Left kidney (tissue), 2 donors: ENCODE data around the gene CYP4F2. TPM values are rescaled to one million over a fixed set of nuclear protein-coding genes. Genes with fewer than 3 reads are reported as not detected.
"Not testable (repeated sequence)": the region's sequence is repeated elsewhere in the genome, so short reads cannot be mapped to it uniquely, and the experiment has no call there.

Experiments
- DNase-seq: peaks from one replicate; pipeline ENCODE4 v3.0.0-alpha.2; 2013
- polyA plus RNA-seq: library from polyadenylated mRNA; unstranded; fragments of 120-200 nt; gene quantifications from one replicate; pipeline ENCODE4 v1.2.1, GENCODE V29; 2013; ENCODE audit not compliant: insufficient read length

CYP4F2 gene
- polyA plus RNA-seq, 1 donor, result 0.13 TPM

- no peak for DNase-seq
Observed at GRCh38 chr19:15850385-15850784, 47.5 kb downstream of the CYP4F2 start.

- no peak for DNase-seq
Observed at GRCh38 chr19:15846923-15847322, 51.0 kb downstream of the CYP4F2 start.

GRCh38 chr19:15843894-15844222 lies 54.0 kb downstream of the CYP4F2 start:
- DNase-seq, result not testable (repeated sequence)

DNA sequence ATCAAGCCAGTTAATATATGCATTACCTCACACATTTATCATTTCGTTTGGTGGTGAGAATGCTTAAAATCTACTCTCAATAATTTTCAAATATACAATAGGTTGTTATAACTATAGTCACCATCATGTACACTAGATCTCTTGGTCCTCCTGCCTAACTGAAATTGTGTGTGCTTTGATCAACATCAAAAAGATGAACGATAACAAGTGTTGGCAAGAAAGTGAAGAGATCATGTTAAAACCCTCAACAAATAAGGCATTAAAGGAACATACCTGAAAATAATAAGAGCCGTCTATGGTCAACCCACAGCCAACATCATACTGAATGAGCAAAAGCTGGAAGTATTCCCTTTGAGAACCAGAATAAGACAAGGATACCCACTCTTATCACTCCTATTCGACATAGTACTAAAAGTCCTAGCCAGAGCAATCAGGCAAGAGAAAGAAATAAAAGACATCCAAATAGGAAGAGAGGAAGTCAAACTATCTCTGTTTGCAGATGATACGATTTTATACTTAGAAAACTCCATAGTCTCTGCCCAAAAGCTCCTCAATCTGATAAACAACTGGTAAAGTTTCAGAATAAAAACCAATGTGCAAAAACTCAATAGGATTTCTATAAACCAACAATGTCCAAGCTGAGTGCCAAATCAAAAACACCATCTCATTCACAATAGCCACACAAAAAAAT lies 54.5 kb downstream of the CYP4F2 start:
- DNase-seq, result no peak

- no peak for DNase-seq
Observed at GRCh38 chr19:15841875-15842569, 55.9 kb downstream of the CYP4F2 start.

DNA sequence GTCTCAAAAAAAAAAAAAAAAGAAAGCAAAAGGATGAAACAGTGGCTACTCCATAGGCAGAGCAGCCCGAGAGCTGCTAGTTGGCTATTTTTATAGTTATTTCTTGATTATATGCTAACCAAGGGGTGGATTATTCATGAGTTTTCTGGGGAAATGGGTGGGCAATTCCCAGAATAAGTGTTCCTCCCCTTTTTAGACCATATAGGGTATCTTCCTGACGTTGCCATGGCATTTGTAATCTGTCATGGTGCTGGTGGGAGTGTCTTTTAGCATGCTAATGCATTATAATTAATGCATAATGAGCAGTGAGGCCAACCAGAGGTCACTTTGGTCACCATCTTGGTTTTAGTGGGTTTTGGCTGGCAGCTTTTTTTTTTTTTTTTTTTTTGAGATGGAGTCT lies 57.0 kb downstream of the CYP4F2 start:
- DNase-seq, result no peak

DNA sequence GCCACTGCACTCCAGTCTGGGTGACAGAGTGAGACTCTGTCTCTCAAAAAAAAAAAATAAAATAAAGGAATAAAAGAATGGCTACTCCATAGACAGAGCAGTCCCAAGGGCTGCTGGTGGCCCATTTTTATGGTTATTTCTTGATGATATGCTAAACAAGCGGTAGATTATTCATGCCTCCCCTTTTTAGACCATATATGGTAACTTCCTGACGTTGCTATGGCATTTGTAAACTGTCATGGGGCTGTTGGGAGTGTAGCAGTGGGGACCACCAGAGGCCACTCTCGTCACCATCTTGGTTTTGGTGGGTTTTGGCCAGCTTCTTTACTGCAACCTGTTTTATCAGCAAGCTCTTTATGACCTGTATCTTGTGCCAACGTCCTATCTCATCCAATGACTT lies 58.0 kb downstream of the CYP4F2 start:
- DNase-seq, result not testable (repeated sequence)

GRCh38 chr19:15838351-15838750 lies 59.5 kb downstream of the CYP4F2 start:
- DNase-seq, result no peak

DNA sequence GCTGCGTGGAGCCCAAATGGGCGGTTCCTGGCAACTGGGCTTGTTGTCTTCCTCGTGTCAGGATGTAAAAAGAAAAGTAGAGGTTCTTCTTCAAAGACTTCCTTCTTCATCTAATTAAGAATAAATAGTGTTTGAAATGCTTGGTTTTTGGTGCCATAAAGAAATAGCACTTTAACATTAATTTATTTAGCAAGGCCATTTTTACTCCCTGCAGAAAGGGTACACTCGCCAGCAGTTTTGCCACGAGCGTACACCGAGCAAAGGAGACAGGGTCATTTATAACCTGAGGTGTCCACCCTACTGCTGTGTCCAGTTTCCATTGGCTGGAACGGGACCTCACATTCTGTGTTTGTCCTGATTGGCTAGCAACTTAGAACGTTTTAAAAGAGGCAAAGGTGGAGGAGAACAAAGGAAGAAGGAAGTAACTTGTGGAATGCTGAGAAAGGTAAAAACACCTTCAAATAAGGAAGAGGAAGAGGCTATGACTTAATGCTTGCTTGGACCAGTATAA lies 60.6 kb downstream of the CYP4F2 start:
- DNase-seq, result no peak

DNA sequence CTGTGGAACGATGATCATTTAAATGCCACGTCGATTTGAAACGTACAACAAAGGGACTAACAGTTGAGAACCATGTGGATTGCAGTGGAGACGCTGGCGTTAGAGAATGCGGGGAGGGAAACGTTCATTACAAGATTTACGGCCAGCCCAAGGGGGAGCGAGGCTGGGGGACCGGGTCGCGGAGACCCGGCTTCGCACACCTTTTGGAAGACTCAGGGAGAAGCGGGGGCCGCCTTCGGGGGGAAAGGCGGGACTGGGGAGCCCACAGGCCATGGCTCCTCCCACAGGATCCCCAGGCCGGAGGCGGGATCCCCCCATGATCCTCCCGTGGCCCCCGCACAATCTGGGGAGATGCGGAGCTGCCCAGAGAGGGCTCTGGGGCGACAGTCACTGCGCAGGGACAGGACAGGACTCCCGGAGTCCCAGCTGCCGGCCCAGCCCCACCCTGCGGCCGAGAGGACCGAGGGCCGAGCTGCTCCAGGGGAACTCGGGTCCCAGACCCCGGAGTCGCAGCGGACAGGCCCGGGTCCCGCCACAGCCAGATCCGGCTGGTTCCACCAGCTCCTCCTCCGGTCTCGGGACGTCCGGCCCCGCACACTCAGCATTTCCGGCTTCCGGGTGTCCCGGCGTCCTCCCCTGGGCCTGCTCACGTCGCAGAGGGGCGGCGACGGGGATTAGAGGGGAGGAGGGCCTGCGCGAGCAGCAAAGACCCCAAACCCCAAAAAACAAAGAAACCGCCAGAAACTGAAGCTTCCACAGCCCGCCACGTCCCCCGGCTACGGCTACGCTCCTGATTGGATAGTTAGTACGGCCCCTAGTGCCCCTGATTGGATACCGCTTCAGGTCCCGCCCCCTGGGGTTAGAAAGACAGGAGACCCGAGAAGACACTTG lies 61.3 kb downstream of the CYP4F2 start:
- peak; percentile 98 for DNase-seq

GRCh38 chr19:15835565-15836329 lies 62.1 kb downstream of the CYP4F2 start:
- not testable (repeated sequence) for DNase-seq

- not testable (repeated sequence) for DNase-seq
Observed at GRCh38 chr19:15834232-15834631, 63.6 kb downstream of the CYP4F2 start.

GRCh38 chr19:15831626-15832025 lies 66.2 kb downstream of the CYP4F2 start:
- DNase-seq, result no peak

DNA sequence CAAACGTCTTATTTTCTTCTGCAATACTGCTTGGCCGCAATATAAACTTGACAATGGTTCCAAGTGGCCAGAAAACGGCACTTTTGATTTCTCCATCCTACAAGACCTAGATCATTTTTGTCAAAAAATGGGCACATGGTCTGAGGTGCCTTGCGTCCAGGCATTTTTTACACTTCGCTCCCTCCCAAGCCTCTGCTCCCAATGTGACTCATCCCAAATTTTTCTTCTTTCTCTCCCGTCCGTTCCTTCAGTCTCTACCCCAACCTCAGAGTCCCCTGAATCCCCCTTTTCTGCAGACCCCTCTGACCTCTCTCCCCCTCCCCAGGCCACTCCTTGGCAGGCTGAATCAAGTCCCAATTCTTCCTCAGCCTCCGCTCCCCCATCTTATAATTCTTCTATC lies 68.1 kb downstream of the CYP4F2 start:
- DNase-seq, result no peak

DNA sequence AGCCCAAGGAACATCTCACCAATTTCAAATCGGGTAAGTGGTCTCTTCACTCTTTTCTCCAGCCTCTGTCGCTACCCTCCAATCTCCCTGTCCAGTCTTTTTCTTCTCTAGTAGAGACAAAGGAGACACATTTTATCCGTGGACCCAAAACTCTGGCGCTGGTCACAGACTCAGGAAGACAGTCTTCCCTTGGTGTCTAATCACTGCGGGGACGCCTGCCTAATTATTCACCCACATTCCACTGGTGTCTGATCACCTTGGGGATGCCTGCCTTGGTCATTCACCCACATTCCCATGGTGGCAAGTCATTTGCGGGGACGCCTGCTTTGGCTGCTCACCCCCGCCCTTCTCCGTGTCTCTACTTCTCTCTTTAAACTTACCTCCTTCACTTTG lies 68.6 kb downstream of the CYP4F2 start:
- DNase-seq, result no peak

DNA sequence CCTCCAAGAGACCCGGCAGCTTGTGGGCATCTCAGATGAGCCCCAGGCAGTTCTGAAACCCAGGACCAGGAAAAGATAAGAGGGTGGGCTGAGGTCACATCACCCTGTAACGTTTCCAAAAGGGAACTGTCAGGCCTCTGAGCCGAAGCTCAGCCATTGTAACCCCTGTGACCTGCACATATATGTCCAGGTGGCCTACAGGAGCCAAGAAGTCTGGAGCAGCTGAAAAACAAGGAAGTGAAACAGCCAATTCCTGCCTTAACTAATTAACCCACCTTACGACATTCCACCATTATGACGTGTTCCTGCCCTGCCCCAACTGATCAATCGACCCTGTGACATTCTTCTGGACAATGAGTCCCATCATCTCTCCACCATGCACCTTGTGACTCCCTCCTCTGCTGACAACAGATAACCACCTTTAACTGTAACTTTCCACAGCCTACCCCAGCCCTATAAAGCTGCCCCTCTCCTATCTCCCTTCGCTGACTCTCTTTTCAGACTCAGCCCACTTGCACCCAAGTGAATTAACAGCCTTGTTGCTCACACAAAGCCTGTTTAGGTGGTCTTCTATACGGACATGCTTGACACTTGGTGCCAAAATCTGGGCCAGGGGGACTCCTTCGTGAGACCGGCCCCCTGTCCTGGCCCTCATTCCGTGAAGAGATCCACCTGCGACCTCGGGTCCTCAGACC lies 69.1 kb downstream of the CYP4F2 start:
- DNase-seq, result not testable (repeated sequence)

DNA sequence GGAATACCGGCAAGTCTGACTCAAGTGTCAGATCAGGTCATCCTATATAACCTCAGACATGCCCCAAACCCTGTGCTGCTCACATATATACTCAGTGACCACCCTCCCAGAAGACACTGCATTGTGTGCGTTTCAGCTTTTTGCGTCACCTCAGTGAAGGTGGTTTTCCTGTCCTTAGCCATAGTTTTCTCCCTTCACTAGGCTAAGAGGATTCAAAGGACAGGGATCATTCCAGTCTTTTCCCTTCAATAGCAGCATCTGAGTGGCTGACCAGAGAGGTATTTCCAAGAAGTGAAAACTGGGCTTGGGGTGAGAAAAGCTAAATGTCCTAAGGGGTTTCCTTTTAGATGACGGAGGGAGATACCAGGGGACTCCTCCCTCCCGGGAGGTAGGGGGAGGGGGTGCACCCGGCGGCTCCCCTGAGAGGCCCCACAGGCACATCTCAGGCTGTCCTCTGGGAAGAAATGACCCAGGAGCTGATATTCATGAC lies 69.7 kb downstream of the CYP4F2 start:
- no peak for DNase-seq
